ENCODE data around the gene B3GALT4.

DNA sequence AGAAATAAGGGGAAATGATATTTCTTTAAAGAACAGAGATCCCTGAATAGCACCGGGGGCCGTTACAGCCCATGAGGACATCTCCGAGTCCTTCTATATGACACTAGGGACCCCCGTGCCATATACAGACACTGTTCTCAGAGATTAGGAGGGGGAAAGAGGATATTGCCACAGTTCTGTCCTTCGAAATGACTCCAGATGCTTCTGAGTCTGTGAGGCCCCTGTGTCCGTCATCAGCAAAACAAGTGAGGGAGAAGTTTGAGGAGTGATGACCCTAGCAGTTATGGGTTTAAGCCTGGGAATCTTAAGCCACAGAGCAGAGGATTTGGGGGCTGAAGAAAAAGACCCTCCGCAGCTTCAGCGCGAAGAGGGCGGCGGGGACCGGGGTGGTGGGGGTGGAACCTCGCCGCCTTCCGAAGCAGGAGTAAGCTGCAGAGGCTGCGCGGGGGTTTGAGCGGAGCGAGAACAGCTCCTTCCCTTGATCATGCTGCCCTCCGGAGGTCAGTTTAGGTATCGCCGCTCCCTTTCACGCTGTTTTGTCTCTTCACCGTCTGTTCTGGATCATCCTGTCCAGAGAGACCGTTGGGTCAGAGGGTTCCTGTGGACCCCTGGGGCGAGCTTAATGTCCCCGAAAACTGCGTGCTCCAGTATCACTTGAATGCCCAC lies 28.8 kb upstream of the B3GALT4 start:
- TF ChIP-seq, protein P1, sequence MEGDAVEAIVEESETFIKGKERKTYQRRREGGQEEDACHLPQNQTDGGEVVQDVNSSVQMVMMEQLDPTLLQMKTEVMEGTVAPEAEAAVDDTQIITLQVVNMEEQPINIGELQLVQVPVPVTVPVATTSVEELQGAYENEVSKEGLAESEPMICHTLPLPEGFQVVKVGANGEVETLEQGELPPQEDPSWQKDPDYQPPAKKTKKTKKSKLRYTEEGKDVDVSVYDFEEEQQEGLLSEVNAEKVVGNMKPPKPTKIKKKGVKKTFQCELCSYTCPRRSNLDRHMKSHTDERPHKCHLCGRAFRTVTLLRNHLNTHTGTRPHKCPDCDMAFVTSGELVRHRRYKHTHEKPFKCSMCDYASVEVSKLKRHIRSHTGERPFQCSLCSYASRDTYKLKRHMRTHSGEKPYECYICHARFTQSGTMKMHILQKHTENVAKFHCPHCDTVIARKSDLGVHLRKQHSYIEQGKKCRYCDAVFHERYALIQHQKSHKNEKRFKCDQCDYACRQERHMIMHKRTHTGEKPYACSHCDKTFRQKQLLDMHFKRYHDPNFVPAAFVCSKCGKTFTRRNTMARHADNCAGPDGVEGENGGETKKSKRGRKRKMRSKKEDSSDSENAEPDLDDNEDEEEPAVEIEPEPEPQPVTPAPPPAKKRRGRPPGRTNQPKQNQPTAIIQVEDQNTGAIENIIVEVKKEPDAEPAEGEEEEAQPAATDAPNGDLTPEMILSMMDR (conservative IDR thresholded peaks at IDR 0.05 in 1 of 2, IDR thresholded peaks at IDR 0.05 in 1 of 2; ENCODE audit: extremely low read depth in 1 of 2, insufficient read depth in 1 of 2, low read depth in 1 of 2, low read length in 2 of 2) = peak; percentile 87 to 94
- no peak for TF ChIP-seq EZH2 (IDR thresholded peaks at IDR 0.05; ENCODE audit: borderline replicate concordance, low read length)

Data from mammary epithelial cell (primary cell).